ENCODE data around the gene APP. TPM values are rescaled to one million over a fixed set of nuclear protein-coding genes. Genes with fewer than 3 reads are reported as not detected.
A peak's percentile ranks its signal among the peaks of the same experiment; 100 is the strongest.
"Not testable (repeated sequence)": the region's sequence is repeated elsewhere in the genome, so short reads cannot be mapped to it uniquely, and the experiment has no call there.

Gene APP
- total RNA-seq, 1 experiment from 2014 or later: 560 TPM

DNA sequence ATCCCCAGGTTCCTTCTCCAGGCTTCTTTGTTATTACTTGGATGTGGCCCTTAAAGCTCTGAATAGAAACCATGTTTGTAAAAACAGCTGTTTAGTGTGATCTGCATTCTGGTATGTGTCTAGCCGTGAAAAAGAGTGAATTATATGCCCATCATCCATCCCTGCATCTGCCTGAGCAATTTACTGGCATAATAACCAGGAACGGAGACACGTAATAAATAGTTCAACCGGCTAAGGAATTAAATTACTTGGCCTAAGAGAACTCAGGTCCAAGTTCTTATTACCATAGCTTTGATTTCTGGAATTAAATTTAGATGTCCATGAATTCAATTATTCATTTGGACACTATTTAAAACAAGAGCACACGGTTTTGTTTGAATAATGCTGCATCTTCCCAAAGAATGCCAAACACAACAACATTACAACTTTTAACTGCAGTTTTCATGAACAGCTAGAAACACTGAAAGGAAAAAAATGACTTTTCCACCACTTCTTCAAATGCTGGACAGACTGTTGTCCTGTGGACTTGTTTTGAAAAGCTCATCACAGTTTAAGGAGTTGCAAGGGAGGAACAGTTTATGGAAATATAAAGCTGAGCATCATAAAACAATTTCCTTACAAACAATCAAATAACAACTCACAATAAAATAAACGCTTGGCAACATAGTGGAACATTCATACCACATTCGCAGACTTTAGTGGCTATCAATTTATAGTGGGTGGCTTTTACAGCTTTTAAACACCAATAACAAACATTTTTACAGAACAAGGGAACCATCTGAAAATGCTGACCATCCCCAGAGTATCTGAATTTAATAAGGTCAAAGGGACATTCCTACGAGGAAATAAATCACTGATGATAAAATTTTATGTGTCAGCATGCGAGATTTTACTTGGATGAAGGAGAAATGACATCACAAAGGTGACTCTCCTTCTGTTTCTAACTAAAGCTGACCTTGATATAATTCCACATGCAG lies 144.7 kb downstream of the APP start:
- ChIA-PET CTCF (no interaction called here), POLR2A (no interaction called here)
- no peak for DNase-seq (ENCODE audit: low spot score)
- Mint-ChIP-seq H3K36me3 (peaks cover 37% of the 10 kb centered on the region), H3K4me1 (peaks cover 65% of the 10 kb centered on the region), H3K27me3 (ENCODE audit: low read depth) (no peaks in the 10 kb centered on the region), H3K27ac (peak overlapping the region; percentile 51; the same call in 1 of the 2 replicates), H3K4me3 (no peak overlapping the region), H3K9me3 (no peaks in the 10 kb centered on the region)
- ATAC-seq: no peak
- TF ChIP-seq SOX15 (CRISPR knock-in tag; IDR thresholded peaks at IDR 0.05) (no peak), TEAD4 (CRISPR knock-in tag; IDR thresholded peaks at IDR 0.05) (no peak), MYBL2 (CRISPR knock-in tag; IDR thresholded peaks at IDR 0.05) (no peak), SMAD3 (CRISPR knock-in tag; IDR thresholded peaks at IDR 0.05; ENCODE audit: borderline replicate concordance) (no peak), ZNF416 (CRISPR knock-in tag; IDR thresholded peaks at IDR 0.05) (no peak)
- TF ChIP-seq, protein P1, sequence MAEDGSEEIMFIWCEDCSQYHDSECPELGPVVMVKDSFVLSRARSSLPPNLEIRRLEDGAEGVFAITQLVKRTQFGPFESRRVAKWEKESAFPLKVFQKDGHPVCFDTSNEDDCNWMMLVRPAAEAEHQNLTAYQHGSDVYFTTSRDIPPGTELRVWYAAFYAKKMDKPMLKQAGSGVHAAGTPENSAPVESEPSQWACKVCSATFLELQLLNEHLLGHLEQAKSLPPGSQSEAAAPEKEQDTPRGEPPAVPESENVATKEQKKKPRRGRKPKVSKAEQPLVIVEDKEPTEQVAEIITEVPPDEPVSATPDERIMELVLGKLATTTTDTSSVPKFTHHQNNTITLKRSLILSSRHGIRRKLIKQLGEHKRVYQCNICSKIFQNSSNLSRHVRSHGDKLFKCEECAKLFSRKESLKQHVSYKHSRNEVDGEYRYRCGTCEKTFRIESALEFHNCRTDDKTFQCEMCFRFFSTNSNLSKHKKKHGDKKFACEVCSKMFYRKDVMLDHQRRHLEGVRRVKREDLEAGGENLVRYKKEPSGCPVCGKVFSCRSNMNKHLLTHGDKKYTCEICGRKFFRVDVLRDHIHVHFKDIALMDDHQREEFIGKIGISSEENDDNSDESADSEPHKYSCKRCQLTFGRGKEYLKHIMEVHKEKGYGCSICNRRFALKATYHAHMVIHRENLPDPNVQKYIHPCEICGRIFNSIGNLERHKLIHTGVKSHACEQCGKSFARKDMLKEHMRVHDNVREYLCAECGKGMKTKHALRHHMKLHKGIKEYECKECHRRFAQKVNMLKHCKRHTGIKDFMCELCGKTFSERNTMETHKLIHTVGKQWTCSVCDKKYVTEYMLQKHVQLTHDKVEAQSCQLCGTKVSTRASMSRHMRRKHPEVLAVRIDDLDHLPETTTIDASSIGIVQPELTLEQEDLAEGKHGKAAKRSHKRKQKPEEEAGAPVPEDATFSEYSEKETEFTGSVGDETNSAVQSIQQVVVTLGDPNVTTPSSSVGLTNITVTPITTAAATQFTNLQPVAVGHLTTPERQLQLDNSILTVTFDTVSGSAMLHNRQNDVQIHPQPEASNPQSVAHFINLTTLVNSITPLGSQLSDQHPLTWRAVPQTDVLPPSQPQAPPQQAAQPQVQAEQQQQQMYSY (CRISPR knock-in tag; IDR thresholded peaks at IDR 0.05): no peak
- TF ChIP-seq, protein P2, sequence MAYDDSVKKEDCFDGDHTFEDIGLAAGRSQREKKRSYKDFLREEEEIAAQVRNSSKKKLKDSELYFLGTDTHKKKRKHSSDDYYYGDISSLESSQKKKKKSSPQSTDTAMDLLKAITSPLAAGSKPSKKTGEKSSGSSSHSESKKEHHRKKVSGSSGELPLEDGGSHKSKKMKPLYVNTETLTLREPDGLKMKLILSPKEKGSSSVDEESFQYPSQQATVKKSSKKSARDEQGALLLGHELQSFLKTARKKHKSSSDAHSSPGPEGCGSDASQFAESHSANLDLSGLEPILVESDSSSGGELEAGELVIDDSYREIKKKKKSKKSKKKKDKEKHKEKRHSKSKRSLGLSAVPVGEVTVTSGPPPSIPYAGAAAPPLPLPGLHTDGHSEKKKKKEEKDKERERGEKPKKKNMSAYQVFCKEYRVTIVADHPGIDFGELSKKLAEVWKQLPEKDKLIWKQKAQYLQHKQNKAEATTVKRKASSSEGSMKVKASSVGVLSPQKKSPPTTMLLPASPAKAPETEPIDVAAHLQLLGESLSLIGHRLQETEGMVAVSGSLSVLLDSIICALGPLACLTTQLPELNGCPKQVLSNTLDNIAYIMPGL (CRISPR knock-in tag; IDR thresholded peaks at IDR 0.05): no peak
- TF ChIP-seq, protein P3, sequence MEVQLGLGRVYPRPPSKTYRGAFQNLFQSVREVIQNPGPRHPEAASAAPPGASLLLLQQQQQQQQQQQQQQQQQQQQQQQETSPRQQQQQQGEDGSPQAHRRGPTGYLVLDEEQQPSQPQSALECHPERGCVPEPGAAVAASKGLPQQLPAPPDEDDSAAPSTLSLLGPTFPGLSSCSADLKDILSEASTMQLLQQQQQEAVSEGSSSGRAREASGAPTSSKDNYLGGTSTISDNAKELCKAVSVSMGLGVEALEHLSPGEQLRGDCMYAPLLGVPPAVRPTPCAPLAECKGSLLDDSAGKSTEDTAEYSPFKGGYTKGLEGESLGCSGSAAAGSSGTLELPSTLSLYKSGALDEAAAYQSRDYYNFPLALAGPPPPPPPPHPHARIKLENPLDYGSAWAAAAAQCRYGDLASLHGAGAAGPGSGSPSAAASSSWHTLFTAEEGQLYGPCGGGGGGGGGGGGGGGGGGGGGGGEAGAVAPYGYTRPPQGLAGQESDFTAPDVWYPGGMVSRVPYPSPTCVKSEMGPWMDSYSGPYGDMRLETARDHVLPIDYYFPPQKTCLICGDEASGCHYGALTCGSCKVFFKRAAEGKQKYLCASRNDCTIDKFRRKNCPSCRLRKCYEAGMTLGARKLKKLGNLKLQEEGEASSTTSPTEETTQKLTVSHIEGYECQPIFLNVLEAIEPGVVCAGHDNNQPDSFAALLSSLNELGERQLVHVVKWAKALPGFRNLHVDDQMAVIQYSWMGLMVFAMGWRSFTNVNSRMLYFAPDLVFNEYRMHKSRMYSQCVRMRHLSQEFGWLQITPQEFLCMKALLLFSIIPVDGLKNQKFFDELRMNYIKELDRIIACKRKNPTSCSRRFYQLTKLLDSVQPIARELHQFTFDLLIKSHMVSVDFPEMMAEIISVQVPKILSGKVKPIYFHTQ (CRISPR knock-in tag; IDR thresholded peaks at IDR 0.05): no peak

DNA sequence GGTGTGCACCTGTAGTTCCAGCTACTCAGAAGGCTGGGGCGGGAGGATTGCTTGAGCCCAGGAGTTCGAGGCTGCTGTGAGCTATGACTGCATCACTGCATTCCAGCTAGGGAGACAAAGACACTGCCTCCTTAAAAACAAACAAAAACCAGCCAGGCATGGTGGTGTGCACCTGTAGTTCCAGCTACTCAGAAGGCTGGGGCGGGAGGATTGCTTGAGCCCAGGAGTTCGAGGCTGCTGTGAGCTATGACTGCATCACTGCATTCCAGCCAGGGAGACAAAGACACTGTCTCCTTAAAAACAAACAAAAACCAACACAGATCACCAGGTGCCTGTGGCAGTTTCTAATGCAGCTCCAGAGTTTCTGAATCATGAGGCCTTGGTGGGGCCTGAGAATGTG lies 147.2 kb downstream of the APP start:
- H3K27me3 Mint-ChIP-seq (ENCODE audit: low read depth); H3K4me3 Mint-ChIP-seq; H3K9me3 Mint-ChIP-seq; POLR2A ChIA-PET; CTCF ChIA-PET: not testable (repeated sequence)
- Mint-ChIP-seq H3K27ac (peak overlapping the region; percentile 70), H3K4me1 (peaks cover 56% of the 10 kb centered on the region), H3K36me3 (peaks cover 25% of the 10 kb centered on the region)
- peak; percentile 19 for DNase-seq (ENCODE audit: low spot score)
- ATAC-seq: peak; percentile 58

DNA sequence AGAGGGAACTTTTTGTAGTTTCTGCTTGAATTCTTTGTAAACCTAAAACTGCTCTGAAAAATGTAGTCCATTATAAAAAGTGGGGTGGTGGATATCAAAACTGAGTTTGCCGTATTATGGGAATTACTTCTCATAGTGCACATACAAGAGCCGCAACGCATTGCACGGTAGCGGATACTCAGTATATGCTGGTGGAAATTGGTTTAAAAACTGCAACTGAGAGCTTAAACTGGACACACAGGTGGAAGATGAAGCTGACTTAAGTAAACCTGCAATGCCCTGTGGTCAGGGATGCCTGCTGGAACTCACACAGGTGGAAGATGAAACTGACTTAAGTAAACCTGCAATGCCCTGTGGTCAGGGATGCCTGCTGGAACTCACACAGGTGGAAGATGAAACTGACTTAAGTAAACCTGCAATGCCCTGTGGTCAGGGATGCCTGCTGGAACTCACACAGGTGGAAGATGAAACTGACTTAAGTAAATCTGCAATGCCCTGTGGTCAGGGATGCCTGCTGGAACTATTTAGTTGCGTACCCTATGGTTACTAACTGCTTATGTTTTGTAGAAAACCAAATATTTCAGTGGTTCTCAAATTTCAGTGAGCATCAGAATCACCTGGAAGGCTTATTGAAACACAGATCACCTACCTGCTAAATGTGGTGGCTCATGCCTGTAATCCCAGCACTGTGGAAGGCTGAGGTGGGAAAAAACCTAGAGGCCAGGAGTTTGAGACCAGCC lies 147.8 kb downstream of the APP start:
- Mint-ChIP-seq H3K27ac (peak overlapping the region; percentile 76), H3K4me1 (peaks cover 54% of the 10 kb centered on the region), H3K36me3 (peaks cover 25% of the 10 kb centered on the region)
- CTCF ChIA-PET; POLR2A ChIA-PET; H3K27me3 Mint-ChIP-seq (ENCODE audit: low read depth); H3K4me3 Mint-ChIP-seq; H3K9me3 Mint-ChIP-seq; DNase-seq (ENCODE audit: low spot score); ATAC-seq: not testable (repeated sequence)
